ENCODE data around the gene ANOS1.

- TF ChIP-seq CTCF (IDR thresholded peaks at IDR 0.05; ENCODE audit: low read length) (no peak), EZH2 (IDR thresholded peaks at IDR 0.05; ENCODE audit: borderline replicate concordance, low read length) (no peak)
These were observed 10.0 kb upstream of the ANOS1 start for GRCh38 chrX:8741981-8742380.

All from OCI-LY1 (cell line).